HepG2 (cell line): ENCODE data around the gene CRYZL1. TPM values are rescaled to one million over a fixed set of nuclear protein-coding genes. Genes with fewer than 3 reads are reported as not detected.

Experiments used
- AGO1 ChIP-seq: fragments of 200-400 bp; formaldehyde crosslinking; IDR thresholded peaks from 2 replicates; pipeline ENCODE4 v1.6.1; 2017; ENCODE audit warnings: mild to moderate bottlenecking, low read depth, low read length, moderate library complexity; ENCODE audit not compliant: poor library complexity, severe bottlenecking
- AGO2 ChIP-seq: fragments of 200-400 bp; formaldehyde crosslinking; optimal IDR thresholded peaks from 2 replicates; pipeline ENCODE3; 2017; ENCODE audit warnings: mild to moderate bottlenecking, low read depth, low read length, moderate library complexity
- ATM ChIP-seq: fragments of 450-650 bp; IDR thresholded peaks from 2 replicates; pipeline ENCODE4 v1.7.1; 2017; ENCODE audit warnings: mild to moderate bottlenecking, borderline replicate concordance
- CENPT ChIP-seq: sonication (generic); formaldehyde crosslinking; IDR thresholded peaks from 2 replicates; pipeline ENCODE4 v1.8.0; 2022; ENCODE audit warnings: low read depth, mild to moderate bottlenecking, moderate library complexity, missing genetic modification reagents
- FOXK2 ChIP-seq: fragments of 450-650 bp; IDR thresholded peaks from 2 replicates; pipeline ENCODE4 v1.6.1; 2016
- GATA4 ChIP-seq: sonication (generic); IDR thresholded peaks from 2 replicates; pipeline ENCODE4 v1.6.1; 2016; ENCODE audit warnings: antibody characterized with exemption, low read depth, borderline replicate concordance
- HOXA3 ChIP-seq: sonication (generic); formaldehyde crosslinking; IDR thresholded peaks from 2 replicates; pipeline ENCODE4 v1.5.0; 2020; ENCODE audit warnings: missing genetic modification reagents
- IRF2 ChIP-seq: IDR thresholded peaks from 2 replicates; pipeline ENCODE4 v1.6.1; 2018; ENCODE audit warnings: missing genetic modification reagents, missing compliant biosample characterization
- IRX3 ChIP-seq: sonication (generic); formaldehyde crosslinking; IDR thresholded peaks from 2 replicates; pipeline ENCODE4 v1.8.1; 2023; ENCODE audit warnings: mild to moderate bottlenecking, low read depth, missing genetic modification reagents, borderline replicate concordance
- ISL2 ChIP-seq: sonication (generic); formaldehyde crosslinking; IDR thresholded peaks from 2 replicates; pipeline ENCODE4 v1.5.0; 2020; ENCODE audit warnings: missing genetic modification reagents
- KDM6A ChIP-seq: IDR thresholded peaks from 2 replicates; pipeline ENCODE4 v1.6.1; 2016; ENCODE audit warnings: low read depth
- RARA ChIP-seq: IDR thresholded peaks from 2 replicates; pipeline ENCODE4 v1.6.1; 2016; ENCODE audit warnings: missing genetic modification reagents, missing compliant biosample characterization
- RXRB ChIP-seq: IDR thresholded peaks from 2 replicates; pipeline ENCODE4 v1.6.1; 2016; ENCODE audit warnings: borderline replicate concordance, missing genetic modification reagents, missing compliant biosample characterization
- SALL2 ChIP-seq: sonication (generic); formaldehyde crosslinking; IDR thresholded peaks from 2 replicates; pipeline ENCODE4 v1.8.1; 2023; ENCODE audit warnings: mild to moderate bottlenecking, missing genetic modification reagents, inconsistent platforms
- SMC3 ChIP-seq: IDR thresholded peaks from 2 replicates; pipeline ENCODE4 v1.6.1; 2011; ENCODE audit warnings: low read length, improper control_type of control experiment
- SSRP1 ChIP-seq: IDR thresholded peaks from 2 replicates; pipeline ENCODE4 v1.6.1; 2016; ENCODE audit warnings: control low read depth
- TEAD3 ChIP-seq: optimal IDR thresholded peaks from 2 replicates; pipeline ENCODE3; 2016; ENCODE audit warnings: borderline replicate concordance
- TRAFD1 ChIP-seq: sonication (generic); formaldehyde crosslinking; IDR thresholded peaks from 2 replicates; pipeline ENCODE4 v1.5.1; 2020; ENCODE audit warnings: missing genetic modification reagents, mild to moderate bottlenecking, borderline replicate concordance
- ZFAT ChIP-seq: sonication (generic); formaldehyde crosslinking; conservative IDR thresholded peaks from 2 replicates; pipeline ENCODE4 v1.8.1; 2023; ENCODE audit warnings: missing genetic modification reagents, inconsistent platforms
- ZNF17 ChIP-seq: sonication (generic); formaldehyde crosslinking; IDR thresholded peaks from 2 replicates; pipeline ENCODE4 v1.5.0; 2020; ENCODE audit warnings: mild to moderate bottlenecking, missing genetic modification reagents
- ZNF235 ChIP-seq: sonication (generic); formaldehyde crosslinking; IDR thresholded peaks from 2 replicates; pipeline ENCODE4 v1.8.1; 2023; ENCODE audit warnings: mild to moderate bottlenecking, missing genetic modification reagents, borderline replicate concordance
- ZNF263 ChIP-seq: sonication (generic); formaldehyde crosslinking; IDR thresholded peaks from 2 replicates; pipeline ENCODE4 v1.4.0; 2020; ENCODE audit warnings: missing genetic modification reagents
- ZNF598 ChIP-seq: sonication (generic); formaldehyde crosslinking; IDR thresholded peaks from 2 replicates; pipeline ENCODE4 v1.5.1; 2020; ENCODE audit warnings: mild to moderate bottlenecking, missing genetic modification reagents, borderline replicate concordance
- ZNF687 ChIP-seq: sonication (generic); formaldehyde crosslinking; IDR thresholded peaks from 2 replicates; pipeline ENCODE4 v1.5.1; 2020; ENCODE audit warnings: mild to moderate bottlenecking, missing genetic modification reagents, moderate library complexity
- ZNF777 ChIP-seq: sonication (generic); formaldehyde crosslinking; IDR thresholded peaks from 2 replicates; pipeline ENCODE4 v1.4.0; 2020; ENCODE audit warnings: missing genetic modification reagents
- ZNF83 ChIP-seq: sonication (generic); formaldehyde crosslinking; IDR thresholded peaks from 2 replicates; pipeline ENCODE4 v1.4.0; 2020; ENCODE audit warnings: missing genetic modification reagents, mild to moderate bottlenecking, borderline replicate concordance
- ZSCAN12 ChIP-seq: sonication (generic); formaldehyde crosslinking; IDR thresholded peaks from 2 replicates; pipeline ENCODE4 v1.9.0; 2021; ENCODE audit warnings: mild to moderate bottlenecking, missing genetic modification reagents
- polyA plus RNA-seq, 8 experiments: library from polyadenylated mRNA; depleted of rRNA in 3 of 8; stranded (reverse) in 7 of 8; unstranded in 1 of 8; fragments of >200 nt; fragmentation: Illumina TruSeq in 4 of 8; extraction: Trizol in 4 of 8; gene quantifications; 2 replicates each; pipeline versions ENCODE4 v1.2.1 to v1.2.3, GENCODE V29; 2011 to 2016; ENCODE audit warnings: low read depth in 4 of 8, missing spikeins in 1 of 8, mixed read lengths in 1 of 8; ENCODE audit not compliant: insufficient read depth in 1 of 8
- total RNA-seq, 5 experiments: library from RNA; depleted of rRNA; stranded (reverse); fragments of >200 nt; fragmentation: Illumina TruSeq; extraction: Trizol; gene quantifications; 2 replicates each; pipeline ENCODE4 v1.2.3, GENCODE V29; 2016; ENCODE audit warnings: low read depth in 1 of 5

CRYZL1 gene
- total and polyA plus RNA-seq, 2 of the 13 experiments (the other 11 are each of a cell fraction or from before 2014, with no cell fraction given), result 20.3 to 27.7 TPM

DNA sequence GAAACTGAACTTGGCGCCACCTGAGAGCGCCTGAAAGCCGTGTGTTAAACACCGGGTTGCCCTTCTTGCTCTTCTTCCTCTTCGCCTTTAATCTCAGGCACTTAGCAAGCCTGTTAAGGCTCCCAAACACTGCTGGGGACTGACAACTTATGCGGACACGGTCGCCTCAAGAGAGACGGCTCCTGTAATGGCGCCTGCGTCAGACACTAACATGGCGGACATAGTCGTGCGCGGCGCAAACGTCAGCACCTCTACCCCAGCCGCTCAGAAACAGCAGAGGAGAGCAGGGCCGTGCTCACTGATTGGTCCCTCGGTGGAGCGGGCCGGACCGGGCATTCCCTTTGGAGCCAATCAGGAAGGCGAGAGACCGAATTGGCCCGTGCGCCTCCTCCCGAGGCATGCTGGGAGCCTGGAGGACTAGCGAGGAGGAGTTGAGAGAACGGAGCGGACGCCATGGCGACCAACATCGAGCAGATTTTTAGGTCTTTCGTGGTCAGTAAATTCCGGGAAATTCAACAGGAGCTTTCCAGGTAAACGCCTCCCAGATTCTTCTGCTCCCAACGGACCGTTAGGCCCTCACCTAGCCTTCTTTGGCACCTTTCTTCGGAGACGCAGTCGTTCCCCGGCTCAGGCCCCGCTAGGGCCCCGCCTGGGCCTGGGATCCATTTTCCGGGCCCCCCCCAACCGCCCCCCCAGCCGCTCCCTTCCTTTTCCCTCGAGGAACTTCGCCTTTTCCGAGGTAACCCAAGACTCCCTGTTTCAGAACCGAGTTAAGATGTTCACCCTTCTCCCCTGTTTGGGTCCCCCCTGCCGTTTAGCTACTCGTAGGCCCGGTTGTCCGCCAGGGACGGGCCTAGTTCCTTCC is 98.7 kb downstream of the CRYZL1 start, which contains the start of gene SON (continued):
- TF ChIP-seq ZNF687 (CRISPR knock-in tag) (peak; percentile 57), TRAFD1 (CRISPR knock-in tag) (no peak), IRF2 (CRISPR knock-in tag) (peak; percentile 56; the same call in 1 of the 2 replicates), ZNF235 (CRISPR knock-in tag) (no peak), ZFAT (CRISPR knock-in tag) (no peak), GATA4 (no peak), AGO1 (no peak), ZNF17 (CRISPR knock-in tag) (no peak), HOXA3 (CRISPR knock-in tag) (peak; percentile 99), RXRB (CRISPR knock-in tag) (peak; percentile 11; the same call in 1 of the 2 replicates), IRX3 (CRISPR knock-in tag) (0 out of 2 replicates have a peak, but pooled peaks have one; percentile 62), ZNF83 (CRISPR knock-in tag) (no peak), RARA (CRISPR knock-in tag) (peak; percentile 6; the same call in 1 of the 2 replicates), TEAD3 (CRISPR knock-in tag) (peak; percentile 70), ZSCAN12 (CRISPR knock-in tag) (no peak), ZNF263 (CRISPR knock-in tag) (peak; percentile 98), AGO2 (no peak), KDM6A (no peak), SSRP1 (CRISPR knock-in tag) (peak; percentile 69; the same call in 1 of the 2 replicates), ISL2 (CRISPR knock-in tag) (no peak), ZNF598 (peak; percentile 67; the same call in 1 of the 2 replicates), SMC3 (no peak), CENPT (CRISPR knock-in tag) (no peak), FOXK2 (no peak), ZNF777 (CRISPR knock-in tag) (0 out of 2 replicates have a peak, but pooled peaks have one; percentile 3), SALL2 (CRISPR knock-in tag) (peak; percentile 31; the same call in 1 of the 2 replicates), ATM (no peak)
